ENCODE data around the gene CBX6.

The CBX6 gene

DNA sequence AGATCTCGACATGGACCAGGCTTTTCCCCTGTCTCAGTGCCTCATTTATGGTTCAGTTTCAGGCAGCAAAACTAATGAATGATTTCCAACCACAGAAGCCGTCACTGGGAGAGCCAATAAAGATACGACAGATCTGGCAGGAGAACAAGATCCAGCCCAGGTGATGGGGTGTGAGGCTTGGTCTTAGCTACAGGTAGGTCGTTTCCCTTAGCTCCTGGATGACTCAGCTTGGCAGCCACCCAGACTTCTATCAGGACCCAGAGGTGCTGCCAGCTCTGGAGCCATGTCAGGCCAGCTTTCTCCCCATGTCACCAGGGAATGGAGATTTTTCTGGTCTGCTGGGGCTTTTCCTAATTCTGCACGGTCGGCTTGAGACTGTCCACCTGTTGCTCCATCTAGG is 49.1 kb upstream of the CBX6 start:
- no peak for ATAC-seq
- TF ChIP-seq RARB (CRISPR knock-in tag; IDR thresholded peaks at IDR 0.05) = no peak
- TF ChIP-seq ISL1 (CRISPR knock-in tag; IDR thresholded peaks at IDR 0.05) = no peak
- no peak for TF ChIP-seq PPARA (CRISPR knock-in tag; IDR thresholded peaks at IDR 0.05; ENCODE audit: borderline replicate concordance)
- no peak for TF ChIP-seq GLIS3 (CRISPR knock-in tag; IDR thresholded peaks at IDR 0.05)
- TF ChIP-seq BACH2 (CRISPR knock-in tag; IDR thresholded peaks at IDR 0.05; ENCODE audit: borderline replicate concordance) = no peak
- no peak for TF ChIP-seq CSDC2 (CRISPR knock-in tag; IDR thresholded peaks at IDR 0.05)
- no peak for TF ChIP-seq ZNF8 (CRISPR knock-in tag; IDR thresholded peaks at IDR 0.05)
- TF ChIP-seq, protein P1, sequence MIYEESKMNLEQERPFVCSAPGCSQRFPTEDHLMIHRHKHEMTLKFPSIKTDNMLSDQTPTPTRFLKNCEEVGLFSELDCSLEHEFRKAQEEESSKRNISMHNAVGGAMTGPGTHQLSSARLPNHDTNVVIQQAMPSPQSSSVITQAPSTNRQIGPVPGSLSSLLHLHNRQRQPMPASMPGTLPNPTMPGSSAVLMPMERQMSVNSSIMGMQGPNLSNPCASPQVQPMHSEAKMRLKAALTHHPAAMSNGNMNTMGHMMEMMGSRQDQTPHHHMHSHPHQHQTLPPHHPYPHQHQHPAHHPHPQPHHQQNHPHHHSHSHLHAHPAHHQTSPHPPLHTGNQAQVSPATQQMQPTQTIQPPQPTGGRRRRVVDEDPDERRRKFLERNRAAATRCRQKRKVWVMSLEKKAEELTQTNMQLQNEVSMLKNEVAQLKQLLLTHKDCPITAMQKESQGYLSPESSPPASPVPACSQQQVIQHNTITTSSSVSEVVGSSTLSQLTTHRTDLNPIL (CRISPR knock-in tag; IDR thresholded peaks at IDR 0.05; ENCODE audit: low read depth) = no peak
- TF ChIP-seq ZFP30 (CRISPR knock-in tag; IDR thresholded peaks at IDR 0.05) = no peak
- no peak for TF ChIP-seq ZFP3 (CRISPR knock-in tag; IDR thresholded peaks at IDR 0.05)
- no peak for TF ChIP-seq TCF4 (CRISPR knock-in tag; IDR thresholded peaks at IDR 0.05; ENCODE audit: borderline replicate concordance)
- no peak for TF ChIP-seq POU6F1 (CRISPR knock-in tag; IDR thresholded peaks at IDR 0.05; ENCODE audit: borderline replicate concordance, low read depth)
- TF ChIP-seq, protein P2, sequence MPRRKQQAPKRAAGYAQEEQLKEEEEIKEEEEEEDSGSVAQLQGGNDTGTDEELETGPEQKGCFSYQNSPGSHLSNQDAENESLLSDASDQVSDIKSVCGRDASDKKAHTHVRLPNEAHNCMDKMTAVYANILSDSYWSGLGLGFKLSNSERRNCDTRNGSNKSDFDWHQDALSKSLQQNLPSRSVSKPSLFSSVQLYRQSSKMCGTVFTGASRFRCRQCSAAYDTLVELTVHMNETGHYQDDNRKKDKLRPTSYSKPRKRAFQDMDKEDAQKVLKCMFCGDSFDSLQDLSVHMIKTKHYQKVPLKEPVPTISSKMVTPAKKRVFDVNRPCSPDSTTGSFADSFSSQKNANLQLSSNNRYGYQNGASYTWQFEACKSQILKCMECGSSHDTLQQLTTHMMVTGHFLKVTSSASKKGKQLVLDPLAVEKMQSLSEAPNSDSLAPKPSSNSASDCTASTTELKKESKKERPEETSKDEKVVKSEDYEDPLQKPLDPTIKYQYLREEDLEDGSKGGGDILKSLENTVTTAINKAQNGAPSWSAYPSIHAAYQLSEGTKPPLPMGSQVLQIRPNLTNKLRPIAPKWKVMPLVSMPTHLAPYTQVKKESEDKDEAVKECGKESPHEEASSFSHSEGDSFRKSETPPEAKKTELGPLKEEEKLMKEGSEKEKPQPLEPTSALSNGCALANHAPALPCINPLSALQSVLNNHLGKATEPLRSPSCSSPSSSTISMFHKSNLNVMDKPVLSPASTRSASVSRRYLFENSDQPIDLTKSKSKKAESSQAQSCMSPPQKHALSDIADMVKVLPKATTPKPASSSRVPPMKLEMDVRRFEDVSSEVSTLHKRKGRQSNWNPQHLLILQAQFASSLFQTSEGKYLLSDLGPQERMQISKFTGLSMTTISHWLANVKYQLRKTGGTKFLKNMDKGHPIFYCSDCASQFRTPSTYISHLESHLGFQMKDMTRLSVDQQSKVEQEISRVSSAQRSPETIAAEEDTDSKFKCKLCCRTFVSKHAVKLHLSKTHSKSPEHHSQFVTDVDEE (CRISPR knock-in tag; IDR thresholded peaks at IDR 0.05) = no peak
- TF ChIP-seq ZNF70 (CRISPR knock-in tag; IDR thresholded peaks at IDR 0.05) = no peak
- TF ChIP-seq TOX (CRISPR knock-in tag; IDR thresholded peaks at IDR 0.05; ENCODE audit: borderline replicate concordance) = no peak
- TF ChIP-seq SNAI2 (CRISPR knock-in tag; IDR thresholded peaks at IDR 0.05) = no peak
- no peak for TF ChIP-seq PATZ1 (CRISPR knock-in tag; IDR thresholded peaks at IDR 0.05; ENCODE audit: borderline replicate concordance)
- TF ChIP-seq, protein P3, sequence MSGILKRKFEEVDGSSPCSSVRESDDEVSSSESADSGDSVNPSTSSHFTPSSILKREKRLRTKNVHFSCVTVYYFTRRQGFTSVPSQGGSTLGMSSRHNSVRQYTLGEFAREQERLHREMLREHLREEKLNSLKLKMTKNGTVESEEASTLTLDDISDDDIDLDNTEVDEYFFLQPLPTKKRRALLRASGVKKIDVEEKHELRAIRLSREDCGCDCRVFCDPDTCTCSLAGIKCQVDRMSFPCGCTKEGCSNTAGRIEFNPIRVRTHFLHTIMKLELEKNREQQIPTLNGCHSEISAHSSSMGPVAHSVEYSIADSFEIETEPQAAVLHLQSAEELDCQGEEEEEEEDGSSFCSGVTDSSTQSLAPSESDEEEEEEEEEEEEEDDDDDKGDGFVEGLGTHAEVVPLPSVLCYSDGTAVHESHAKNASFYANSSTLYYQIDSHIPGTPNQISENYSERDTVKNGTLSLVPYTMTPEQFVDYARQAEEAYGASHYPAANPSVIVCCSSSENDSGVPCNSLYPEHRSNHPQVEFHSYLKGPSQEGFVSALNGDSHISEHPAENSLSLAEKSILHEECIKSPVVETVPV (CRISPR knock-in tag; IDR thresholded peaks at IDR 0.05) = no peak
- TF ChIP-seq ESRRG (CRISPR knock-in tag; IDR thresholded peaks at IDR 0.05) = no peak

DNA sequence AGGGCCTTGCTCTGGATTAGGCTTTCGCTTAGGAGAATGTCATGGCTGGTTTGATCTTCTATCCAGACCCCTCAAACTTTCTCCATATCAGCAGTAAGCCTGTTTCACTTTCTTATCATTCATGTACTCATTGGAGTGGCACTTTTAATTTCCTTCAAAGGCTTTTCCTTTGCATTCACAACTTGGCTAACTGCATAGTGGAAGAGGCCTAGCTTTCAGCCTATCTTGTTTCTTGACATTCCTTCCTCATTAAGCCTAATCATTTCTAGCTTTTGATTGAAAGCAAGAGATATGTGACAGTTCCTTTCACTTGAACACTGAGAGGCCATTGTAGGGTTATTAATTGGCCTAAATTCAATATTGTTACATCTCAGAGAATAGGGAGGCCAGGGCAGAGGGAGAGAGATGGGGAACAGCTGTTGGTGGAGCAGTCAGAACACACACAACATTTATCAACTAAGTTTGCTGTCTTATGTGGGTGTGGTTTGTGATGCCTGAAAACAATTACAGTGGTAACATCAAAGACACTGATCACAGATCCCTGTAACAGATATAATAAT is 47.7 kb upstream of the CBX6 start:
- no peak for ATAC-seq
- TF ChIP-seq PATZ1 (CRISPR knock-in tag; IDR thresholded peaks at IDR 0.05; ENCODE audit: borderline replicate concordance) = no peak
- TF ChIP-seq ZNF70 (CRISPR knock-in tag; IDR thresholded peaks at IDR 0.05) = no peak
- TF ChIP-seq ZFP30 (CRISPR knock-in tag; IDR thresholded peaks at IDR 0.05) = no peak
- no peak for TF ChIP-seq CSDC2 (CRISPR knock-in tag; IDR thresholded peaks at IDR 0.05)
- no peak for TF ChIP-seq ZNF8 (CRISPR knock-in tag; IDR thresholded peaks at IDR 0.05)

GRCh38 chr22:38911434-38911833 is 39.4 kb upstream of the CBX6 start:
- TF ChIP-seq RARB (CRISPR knock-in tag; IDR thresholded peaks at IDR 0.05) (no peak), TCF4 (CRISPR knock-in tag; IDR thresholded peaks at IDR 0.05; ENCODE audit: borderline replicate concordance) (0 out of 2 replicates have a peak, but pooled peaks have one; percentile 16)
- TF ChIP-seq, protein P1 (CRISPR knock-in tag; IDR thresholded peaks at IDR 0.05; ENCODE audit: low read depth) = no peak
- ATAC-seq = no peak
